HG02759 (cell line): ENCODE data around the gene CD7.

Experiments
- ATAC-seq: cut with Tn5 transposase; IDR thresholded peaks from one replicate; pipeline ENCODE4 v1.9.1; 2021; ENCODE audit warnings: mild to moderate bottlenecking, moderate library complexity; ENCODE audit not compliant: unreplicated experiment

CD7 gene

GRCh38 chr17:82282239-82283207 lies 34.9 kb downstream of the CD7 start:
- no peak for ATAC-seq

GRCh38 chr17:82281502-82282238 lies 35.7 kb downstream of the CD7 start:
- ATAC-seq = no peak

DNA sequence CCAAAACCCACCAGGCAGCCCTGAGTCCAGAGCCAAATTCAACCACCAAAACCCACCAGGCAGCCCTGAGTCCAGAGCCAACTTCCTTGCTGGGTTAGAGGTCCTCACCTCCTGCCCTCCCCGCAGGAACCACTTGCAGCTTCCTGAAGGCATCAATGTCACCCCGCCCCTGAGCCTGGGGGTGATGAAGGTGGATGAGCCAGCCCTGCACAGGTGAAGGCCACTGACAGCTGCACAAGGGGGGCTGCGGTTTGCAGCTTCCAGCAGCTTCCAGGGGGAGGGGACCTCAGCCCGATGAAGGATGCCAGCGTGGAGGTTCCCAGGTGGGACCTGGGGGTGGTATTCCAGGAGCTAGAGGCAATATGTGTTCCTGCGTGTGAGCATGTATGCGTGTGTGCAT lies 36.3 kb downstream of the CD7 start:
- no peak for ATAC-seq

- no peak for ATAC-seq
Measured at GRCh38 chr17:82280537-82280936, 36.9 kb downstream of the CD7 start.

DNA sequence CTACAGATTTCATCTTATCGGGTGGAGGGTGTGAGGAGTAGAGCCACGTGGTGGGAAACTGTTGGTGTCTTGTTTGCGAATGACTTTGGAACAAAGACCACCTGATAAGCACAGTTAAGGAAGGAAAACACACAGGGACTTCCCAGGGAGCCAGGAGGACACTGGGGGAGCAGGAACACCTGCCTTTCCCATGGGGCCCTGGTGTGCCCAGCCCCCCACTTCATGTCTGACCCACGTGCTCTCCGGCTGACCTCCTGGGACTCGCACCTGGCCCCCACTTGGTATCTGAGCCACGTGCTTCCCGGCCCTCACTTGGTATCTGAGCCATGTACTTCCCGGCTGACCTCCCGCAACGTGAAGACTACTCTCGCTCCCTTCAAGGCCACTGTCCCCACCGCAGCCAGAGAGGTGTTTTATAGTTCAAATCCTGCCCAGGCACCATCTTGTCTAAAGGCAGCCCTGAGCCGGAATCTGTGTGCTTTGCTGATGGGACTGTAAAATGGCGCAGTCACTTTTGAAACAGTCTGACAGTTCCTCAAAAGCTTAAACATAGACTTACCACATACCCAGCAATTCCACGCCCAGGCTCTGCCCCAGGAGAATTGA lies 38.5 kb downstream of the CD7 start:
- no peak for ATAC-seq

GRCh38 chr17:82278308-82278707 lies 39.1 kb downstream of the CD7 start:
- ATAC-seq = no peak

- no peak for ATAC-seq
Measured at GRCh38 chr17:82277851-82278250, 39.6 kb downstream of the CD7 start.

GRCh38 chr17:82276938-82277337 lies 40.5 kb downstream of the CD7 start:
- ATAC-seq = no peak

DNA sequence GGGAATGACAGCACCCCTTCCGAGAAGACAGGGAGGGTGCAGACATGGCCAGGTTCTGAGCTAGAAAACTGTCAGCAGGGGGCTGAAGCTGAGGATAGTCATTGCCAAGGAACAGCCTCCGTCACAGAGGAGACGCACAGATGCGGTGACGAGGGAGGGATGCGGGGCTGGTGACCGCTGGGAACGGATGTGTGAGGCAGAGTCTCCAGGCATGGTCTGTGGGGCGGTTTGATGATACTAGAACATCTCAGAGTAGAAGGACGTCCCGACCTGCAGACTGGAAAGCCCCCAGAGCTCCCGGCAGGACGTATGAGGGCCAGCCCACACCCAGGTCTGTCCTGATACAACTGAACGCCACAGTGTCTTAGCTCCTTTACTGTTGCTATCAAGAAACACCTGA lies 42.1 kb downstream of the CD7 start:
- no peak for ATAC-seq

DNA sequence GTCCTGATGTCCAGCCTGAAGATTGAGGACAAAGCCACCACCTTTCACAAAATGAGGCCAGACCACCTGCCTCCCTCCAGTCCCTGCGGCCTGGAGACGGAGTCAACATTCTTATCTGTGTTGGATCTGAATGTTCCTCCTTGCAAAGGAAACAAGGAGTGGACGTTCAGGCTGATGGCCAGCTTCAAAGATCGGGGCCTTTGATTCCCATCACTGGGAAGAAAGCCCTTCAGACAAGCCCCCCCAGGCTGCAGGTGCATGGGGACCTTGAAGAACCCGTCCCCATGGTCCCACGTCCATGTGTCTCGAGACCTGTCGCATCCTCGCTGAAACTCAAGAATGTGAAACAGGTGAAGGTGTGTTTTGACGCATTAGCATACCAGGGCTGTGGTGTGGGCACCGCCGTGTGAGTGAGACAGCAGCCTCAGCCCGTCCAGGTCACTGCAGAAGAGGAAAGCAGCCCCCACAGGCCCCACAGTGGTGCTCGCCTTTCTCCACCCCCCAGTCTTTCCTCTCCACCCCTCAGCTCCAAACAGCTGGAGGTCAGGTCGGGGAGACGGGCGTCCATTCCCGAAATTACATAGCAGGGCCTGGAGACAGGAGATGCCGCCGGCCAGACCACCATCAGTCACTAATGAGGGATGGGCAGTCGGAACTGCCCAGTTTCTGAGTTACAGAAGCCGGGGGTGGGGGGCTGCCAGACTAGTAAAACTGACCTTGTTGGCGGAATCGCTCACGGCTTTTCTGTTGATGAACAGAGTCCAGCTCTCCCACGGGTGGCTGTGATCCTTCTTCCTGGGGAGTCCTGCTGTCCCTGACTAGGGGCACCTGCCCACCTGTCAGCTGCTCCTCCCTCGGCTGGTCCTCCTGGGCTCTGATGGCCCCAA lies 43.0 kb downstream of the CD7 start:
- ATAC-seq = no peak

- ATAC-seq = peak; percentile 86
Measured at GRCh38 chr17:82273327-82274133, 43.9 kb downstream of the CD7 start, which contains the start of gene CSNK1D. Gene CSNK1D (minus strand): TSS chr17:82273700. CDS start chr17:82273381, 319 bp downstream.

GRCh38 chr17:82272495-82273326 lies 44.7 kb downstream of the CD7 start:
- no peak for ATAC-seq

DNA sequence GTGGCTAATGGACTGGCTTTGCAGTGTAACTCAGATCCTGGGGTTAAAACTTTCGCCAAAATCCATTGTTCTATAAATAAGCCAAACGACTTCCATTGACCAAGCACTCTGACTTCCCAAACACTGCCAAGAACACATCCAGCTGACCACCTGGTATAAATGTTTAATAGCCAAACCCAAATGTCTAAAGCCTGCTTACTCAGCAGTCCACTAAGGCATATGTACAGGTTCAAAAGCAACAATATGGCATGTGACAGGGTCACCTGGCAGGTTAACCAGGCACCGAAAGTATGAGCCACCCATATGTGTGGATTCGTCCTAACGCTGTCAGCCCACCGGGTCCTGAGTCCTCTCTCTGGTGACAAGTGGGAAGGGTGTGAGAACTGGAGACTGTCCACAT lies 46.0 kb downstream of the CD7 start:
- ATAC-seq = no peak

DNA sequence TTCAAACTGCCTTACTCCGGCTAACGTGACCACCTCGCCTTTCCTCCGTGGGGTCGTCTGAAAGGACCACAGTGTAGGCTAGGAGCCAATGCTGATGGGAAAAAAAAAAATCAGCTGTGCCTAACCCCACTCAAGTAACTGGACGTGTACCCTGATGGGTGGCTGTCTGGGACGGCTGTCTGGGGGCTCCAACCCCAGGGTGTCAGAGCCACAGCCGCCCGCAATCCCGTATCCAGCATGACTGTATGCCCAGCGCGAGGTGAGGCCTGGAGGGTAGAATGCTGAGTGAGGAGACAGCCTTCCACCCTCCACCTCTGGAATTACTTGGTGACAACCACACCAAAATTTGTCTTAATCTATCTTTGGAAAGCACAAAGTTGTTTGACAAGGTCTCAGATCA lies 46.8 kb downstream of the CD7 start:
- no peak for ATAC-seq

DNA sequence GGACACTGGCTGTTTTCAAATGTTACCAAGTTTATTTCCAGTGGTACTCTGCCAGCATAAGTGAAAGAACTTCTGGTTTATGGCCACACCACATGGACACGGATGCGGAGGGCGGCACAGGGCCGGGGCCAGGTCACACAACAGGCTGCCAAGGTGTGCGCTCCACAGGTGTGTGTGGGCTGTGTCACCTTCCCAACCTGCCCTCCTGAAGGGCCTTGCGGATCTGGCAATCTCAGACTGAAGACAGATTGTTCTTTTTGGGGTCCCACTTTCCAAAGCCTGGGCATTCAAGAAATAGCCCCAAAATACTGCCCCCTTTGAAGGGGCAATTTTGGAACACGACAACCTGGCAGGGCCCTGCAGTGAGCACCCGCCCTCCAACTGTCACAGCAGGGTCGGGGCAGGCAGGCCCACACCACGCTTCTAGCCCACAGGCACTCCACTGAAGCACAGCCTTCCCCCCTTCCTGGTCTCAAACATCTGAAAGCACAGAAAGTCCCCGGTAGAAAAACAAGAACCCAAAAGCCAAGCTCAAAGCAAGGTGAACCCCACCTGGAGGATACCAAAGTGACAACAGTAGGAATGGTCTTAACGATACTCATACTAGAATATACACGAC lies 47.4 kb downstream of the CD7 start:
- no peak for ATAC-seq

- ATAC-seq = no peak
Measured at GRCh38 chr17:82269138-82269881, 48.1 kb downstream of the CD7 start.

- ATAC-seq = no peak
Measured at GRCh38 chr17:82267575-82268379, 49.6 kb downstream of the CD7 start.
